H7 (cell line): Measurements from ENCODE around the gene BBS4. TPM values are rescaled to one million over a fixed set of nuclear protein-coding genes. Genes with fewer than 3 reads are reported as not detected.
"Not testable (repeated sequence)": the region's sequence is repeated elsewhere in the genome, so short reads cannot be mapped to it uniquely, and the experiment has no call there.

Source experiments
- DNase-seq: peaks from one replicate; pipeline ENCODE4 v3.0.0; 2012
- H3K27me3 ChIP-seq: 2 replicates; pipeline ENCODE4 v1.6.0; 2011; ENCODE audit warnings: mild to moderate bottlenecking, low read length; ENCODE audit not compliant: control insufficient read depth, insufficient read depth
- H3K36me3 ChIP-seq: replicated peaks from 2 replicates; pipeline ENCODE4 v1.5.1; 2011; ENCODE audit warnings: low read length; ENCODE audit not compliant: control insufficient read depth, insufficient read depth
- H3K4me3 ChIP-seq: 2 replicates; pipeline ENCODE4 v1.5.1; 2011; ENCODE audit warnings: low read depth, mild to moderate bottlenecking, control low read depth, low read length, moderate library complexity; ENCODE audit not compliant: insufficient read depth
- total RNA-seq: library from RNA; depleted of rRNA; stranded (reverse); fragments of >200 nt; shearing (Covaris generic); gene quantifications from 2 replicates; pipeline ENCODE4 v1.2.3, GENCODE V29; 2014; rRNA removed

Gene BBS4, protein sequence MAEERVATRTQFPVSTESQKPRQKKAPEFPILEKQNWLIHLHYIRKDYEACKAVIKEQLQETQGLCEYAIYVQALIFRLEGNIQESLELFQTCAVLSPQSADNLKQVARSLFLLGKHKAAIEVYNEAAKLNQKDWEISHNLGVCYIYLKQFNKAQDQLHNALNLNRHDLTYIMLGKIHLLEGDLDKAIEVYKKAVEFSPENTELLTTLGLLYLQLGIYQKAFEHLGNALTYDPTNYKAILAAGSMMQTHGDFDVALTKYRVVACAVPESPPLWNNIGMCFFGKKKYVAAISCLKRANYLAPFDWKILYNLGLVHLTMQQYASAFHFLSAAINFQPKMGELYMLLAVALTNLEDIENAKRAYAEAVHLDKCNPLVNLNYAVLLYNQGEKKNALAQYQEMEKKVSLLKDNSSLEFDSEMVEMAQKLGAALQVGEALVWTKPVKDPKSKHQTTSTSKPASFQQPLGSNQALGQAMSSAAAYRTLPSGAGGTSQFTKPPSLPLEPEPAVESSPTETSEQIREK
- 55.1 and 69.1 TPM in 2 replicates for total RNA-seq

DNA sequence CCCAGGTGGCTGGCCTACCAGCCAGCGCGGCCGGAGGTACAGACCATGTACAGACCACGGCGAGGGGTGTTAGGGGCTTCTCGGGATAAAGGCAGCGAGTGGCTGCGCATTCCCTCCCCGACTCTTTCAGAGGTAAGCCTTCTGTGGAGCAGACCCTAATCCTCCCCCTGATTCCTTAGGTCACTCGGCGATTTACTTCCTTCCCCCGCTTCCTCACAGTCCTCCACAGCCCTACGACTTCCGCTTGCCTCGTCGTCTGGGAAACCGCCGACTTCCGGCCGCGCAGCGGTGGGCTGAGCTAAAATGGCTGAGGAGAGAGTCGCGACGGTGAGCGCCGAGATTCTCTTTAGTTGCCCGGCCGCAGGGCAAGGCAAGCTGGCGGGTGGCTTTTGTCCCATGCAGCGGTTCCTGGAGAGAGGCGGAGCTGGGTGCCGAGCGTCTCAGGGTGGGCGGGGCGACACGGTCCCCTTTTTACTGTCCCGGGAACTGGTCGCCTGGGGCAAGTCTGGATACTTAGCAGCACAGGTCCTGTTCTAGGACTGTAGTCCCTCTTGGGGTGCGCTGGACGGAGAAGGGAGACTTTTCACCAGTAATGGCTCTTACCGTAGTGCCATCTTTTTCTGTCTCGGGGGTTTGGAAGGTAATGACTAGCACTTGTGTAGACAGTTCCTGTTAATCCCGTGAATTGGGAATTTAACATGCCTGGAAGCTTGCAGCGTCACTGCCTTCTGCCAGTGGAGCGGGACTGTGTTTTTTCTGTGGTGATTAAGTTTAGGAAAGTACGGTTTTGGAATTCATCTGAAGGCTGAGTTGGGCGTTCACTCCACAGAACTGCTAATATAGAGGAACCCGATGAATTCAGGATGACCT is at the start of gene BBS4, which contains the start of gene HIGD2B:
Gene BBS4 (plus strand): TSS at position 283 of the 870 bp plus-strand sequence. CDS start 21 bp downstream, at position 304.
Gene HIGD2B (minus strand): TSS at position 258 of the 870 bp plus-strand sequence. CDS start 9,808 bp downstream, outside the sequence.
- Histone ChIP-seq H3K36me3 (no peaks in the 10 kb centered on the region), H3K27me3 (no peaks in the 10 kb centered on the region), H3K4me3 (peak within 1 kb of the TSS; percentile 56)
- DNase-seq = peak; percentile 87

DNA sequence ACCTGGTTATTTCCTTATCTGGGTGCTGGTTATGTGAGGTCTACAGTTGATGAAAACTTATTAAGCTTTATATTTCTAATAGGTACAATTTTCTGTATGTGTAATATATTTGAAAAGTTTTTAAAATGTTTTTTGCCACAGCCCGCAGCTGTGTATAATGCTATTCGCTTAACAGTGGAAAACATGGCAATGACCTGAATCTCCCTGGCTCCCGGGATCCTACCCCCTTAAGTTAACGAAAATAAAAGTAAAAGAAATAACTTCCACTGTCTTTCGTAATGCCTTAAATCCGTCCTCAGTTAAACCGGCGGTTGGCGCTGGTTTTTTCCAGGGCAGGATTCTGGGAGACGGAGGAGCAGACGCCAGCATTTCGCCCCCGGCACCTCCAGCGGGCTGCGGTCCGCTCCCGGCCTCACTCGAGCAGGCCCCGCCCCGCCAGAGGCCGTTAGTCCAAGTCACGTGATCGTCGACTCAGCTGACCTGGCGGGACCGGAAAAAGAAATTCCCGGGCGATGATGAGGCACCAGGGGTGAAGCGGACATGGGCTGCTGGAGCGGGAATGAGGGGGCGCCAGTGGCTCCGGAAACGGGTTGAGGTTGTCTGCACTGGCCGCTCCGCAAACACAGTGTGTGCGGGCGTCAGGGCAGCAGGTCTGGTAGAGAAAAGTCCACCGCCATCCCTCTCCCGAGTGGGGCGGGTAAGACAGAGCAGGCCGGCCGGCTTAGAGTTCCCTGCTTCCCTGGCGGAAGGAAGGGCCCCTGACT is 49.3 kb upstream of the BBS4 start:
- not testable (repeated sequence) for DNase-seq, H3K36me3 ChIP-seq, H3K27me3 ChIP-seq
- H3K4me3 ChIP-seq = peak overlapping the region; percentile 32

DNA sequence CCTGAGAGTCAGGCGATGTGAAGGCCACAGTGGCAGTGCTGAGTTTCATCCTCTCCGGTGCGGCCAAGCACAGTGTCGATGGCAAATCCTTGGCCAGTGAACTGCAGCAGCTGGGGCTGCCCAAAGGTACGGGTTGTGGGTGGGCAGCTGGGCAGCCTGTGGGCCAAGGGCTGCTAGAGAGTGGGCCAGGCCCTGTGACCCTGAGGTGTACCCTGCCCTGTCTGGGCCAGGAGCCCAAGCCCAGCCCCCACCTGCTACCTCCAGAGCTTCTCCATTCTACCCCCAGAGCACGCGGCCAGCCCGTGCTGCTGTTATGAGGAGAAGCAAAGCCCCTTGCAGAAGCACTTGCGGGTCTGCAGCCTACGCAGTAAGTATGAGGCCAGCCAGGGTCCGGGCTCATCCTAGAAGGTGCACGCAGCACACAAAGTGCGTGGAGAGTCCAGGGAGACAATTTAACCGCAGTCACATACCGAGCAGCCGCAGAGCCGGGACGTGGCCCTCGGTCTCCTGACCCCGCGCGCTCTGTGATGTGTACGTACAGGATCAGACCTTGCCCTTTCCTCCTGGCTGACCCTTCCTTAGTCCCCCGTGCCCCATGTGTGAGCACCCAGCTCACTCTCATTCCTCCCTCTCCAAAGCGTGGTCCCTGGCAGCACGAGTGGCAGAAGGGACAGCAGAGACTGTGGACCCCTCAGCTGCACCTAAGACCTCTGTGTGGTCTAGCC is 46.1 kb upstream of the BBS4 start:
- not testable (repeated sequence) for DNase-seq, H3K27me3 ChIP-seq, H3K36me3 ChIP-seq, H3K4me3 ChIP-seq

DNA sequence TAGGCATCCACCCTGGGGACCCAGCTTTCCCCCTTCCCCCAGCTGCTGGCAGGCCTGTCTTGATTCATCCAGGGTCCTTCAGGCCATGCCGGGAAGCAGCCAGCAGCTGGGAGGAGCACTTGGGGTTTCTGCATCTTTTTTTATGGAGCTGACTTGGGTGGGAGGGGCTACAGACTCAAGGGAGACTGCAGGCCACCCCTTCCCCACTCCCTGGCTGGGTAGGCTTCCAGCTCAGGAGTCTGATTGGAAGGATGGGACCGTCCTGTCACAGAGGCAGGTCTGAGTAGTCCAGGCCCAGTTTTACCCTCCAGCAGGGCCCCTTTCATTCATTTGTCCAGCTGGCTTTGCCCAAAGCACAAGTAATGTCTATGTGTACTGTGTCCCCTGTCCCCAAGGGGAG is 43.7 kb upstream of the BBS4 start:
- H3K36me3 ChIP-seq, DNase-seq, H3K27me3 ChIP-seq, H3K4me3 ChIP-seq: not testable (repeated sequence)

DNA sequence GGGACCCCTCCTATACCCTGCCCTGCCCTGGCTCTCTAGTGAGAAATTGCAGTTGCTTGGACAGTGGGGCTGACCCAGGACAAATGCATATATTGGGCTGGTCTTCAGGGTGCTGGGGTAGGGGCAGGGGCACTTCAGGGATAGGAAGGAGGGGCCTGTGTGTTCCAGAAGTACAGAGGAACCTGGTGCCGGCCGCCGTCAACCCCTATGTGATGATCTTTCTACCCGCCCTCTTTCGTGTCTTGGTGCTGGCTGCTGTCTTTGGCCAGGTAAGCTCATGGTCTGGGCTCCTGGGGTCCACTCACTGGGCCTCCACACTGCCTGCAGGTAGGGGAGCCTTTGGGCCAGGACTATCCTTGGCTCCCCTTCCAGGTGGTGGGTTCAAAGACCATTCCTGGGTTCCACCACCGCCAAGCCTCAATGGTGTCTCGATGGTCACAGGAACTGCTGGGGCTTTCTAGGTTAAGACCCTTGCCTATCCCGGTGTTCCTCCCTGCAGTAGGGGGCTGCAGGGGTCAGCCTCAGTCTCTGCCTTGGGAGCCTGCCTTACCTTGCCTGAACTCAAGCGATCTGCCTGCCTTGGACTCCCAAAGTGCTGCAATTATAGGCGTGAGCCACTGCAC is 37.3 kb upstream of the BBS4 start:
- not testable (repeated sequence) for H3K4me3 ChIP-seq, H3K27me3 ChIP-seq, H3K36me3 ChIP-seq, DNase-seq

DNA sequence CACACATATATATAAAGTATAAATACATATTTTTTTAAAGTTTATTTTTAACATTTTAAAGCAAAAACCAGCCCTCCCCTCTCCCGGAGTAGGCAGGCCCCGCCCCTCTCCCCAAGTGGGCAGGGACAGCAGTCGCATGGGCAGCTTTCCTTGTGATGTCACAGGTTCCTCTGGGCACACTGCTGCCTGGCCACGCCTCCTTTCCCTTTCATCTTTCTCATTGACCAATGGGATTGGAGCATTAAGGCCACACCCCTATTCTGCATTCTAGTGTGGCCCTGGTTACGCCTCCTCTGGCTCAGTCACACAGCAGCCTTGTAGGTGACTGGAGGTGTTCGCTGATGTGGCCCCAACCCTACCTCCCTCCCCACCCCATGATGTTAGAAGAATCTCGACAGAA is 31.6 kb upstream of the BBS4 start, which contains the start of gene GOLGA6B:
Gene GOLGA6B (plus strand): TSS at position 301 of the 400 bp plus-strand sequence. CDS start 41 bp downstream, at position 342.
- not testable (repeated sequence) for DNase-seq, H3K4me3 ChIP-seq, H3K36me3 ChIP-seq, H3K27me3 ChIP-seq

DNA sequence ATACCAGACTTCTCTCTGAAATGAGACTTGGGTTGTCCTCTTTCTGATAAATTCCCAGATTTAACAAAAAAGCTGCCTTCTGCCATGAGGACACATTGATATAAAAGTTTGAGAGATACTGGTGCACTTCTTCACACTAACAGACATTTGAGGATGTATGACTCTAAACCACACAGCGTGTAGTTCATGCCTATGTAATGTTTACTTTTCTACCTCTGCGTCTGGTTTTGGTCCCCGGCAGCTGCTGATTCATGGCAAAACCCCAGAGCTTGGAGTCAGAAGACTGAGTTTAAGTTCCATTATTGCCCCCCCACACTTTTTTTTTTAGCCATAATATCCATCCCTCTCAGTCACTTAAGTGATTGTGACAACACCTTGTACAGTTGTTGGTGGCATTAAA is 30.0 kb upstream of the BBS4 start:
- not testable (repeated sequence) for H3K4me3 ChIP-seq, DNase-seq, H3K36me3 ChIP-seq, H3K27me3 ChIP-seq

DNA sequence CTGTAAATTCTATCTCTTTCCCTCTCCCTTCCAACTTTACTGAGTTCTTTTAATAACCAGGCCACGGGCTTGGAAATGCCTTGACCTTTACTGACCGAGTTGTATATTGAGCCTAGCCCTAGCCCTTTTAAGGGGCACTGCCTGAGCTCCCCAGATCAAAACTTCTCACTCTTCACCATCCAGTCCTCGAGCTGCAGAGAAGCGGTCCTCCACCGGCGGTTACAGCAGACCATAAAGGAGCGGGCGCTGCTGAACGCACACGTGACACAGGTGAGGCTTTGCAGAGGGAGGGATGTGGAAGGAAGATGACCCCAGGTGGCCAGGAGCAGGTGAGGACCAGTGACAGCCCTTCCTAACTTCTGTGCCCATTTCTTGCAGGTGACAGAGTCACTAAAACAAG is 24.9 kb upstream of the BBS4 start:
- not testable (repeated sequence) for H3K4me3 ChIP-seq, H3K27me3 ChIP-seq, H3K36me3 ChIP-seq, DNase-seq

DNA sequence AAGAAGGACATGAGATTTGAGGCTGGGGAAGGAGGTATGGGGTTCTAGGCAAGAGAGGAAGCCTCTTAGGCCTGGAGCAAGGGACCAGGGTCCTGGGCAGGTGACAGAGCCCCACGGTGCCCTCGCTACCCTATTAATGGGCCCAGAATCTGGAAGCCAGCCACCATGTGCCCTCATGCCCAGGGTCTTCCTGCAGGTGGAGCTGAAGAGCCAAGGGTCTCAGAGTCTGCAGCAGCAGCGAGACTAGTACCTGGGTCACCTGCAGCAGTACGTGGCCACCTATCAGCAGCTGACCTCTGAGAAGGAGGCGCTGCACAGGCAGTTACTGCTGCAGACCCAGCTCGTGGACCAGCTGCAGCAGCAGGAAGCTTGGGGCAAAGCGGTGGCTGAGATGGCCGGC is 22.1 kb upstream of the BBS4 start:
- not testable (repeated sequence) for H3K27me3 ChIP-seq, H3K4me3 ChIP-seq, H3K36me3 ChIP-seq, DNase-seq

DNA sequence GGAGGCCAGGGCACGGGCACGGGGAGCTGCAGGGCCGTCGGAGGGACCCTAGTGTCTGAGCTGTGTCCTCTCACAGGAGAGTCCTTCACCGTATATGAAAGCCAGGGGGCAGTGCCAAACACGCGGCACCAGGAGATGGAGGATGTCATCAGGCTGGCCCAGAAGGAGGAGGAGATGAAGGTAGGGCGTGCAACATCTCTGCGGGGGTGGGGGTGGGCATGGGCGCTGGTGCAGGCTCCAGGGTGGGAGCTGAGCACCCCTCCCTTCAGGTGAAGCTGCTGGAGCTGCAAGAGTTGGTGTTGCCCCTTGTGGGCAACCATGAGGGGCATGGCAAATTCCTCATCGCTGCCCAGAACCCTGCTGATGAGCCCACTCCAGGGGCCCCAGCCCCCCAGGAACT is 20.3 kb upstream of the BBS4 start:
- DNase-seq, H3K27me3 ChIP-seq, H3K4me3 ChIP-seq, H3K36me3 ChIP-seq: not testable (repeated sequence)

DNA sequence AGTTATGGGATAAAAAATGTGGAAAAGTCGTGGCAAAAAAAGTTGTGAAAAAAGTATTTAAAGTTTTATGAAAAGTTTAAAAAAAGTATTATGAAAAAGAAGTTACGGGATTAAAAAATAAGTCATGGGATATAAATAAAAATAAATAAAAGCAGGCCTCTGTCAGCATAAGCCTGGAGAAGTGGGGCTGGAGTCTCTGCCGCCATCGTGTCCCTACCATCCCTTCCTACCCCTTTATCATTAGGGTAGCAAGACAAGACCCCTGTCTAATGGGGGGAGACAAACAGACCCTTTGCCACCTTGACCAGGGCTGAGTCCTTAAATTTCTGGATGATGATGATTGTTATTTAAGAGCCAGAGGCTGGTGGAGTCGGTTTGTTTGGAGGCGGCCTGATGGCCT is 16.2 kb upstream of the BBS4 start:
- H3K27me3 ChIP-seq, H3K36me3 ChIP-seq, H3K4me3 ChIP-seq, DNase-seq: not testable (repeated sequence)

DNA sequence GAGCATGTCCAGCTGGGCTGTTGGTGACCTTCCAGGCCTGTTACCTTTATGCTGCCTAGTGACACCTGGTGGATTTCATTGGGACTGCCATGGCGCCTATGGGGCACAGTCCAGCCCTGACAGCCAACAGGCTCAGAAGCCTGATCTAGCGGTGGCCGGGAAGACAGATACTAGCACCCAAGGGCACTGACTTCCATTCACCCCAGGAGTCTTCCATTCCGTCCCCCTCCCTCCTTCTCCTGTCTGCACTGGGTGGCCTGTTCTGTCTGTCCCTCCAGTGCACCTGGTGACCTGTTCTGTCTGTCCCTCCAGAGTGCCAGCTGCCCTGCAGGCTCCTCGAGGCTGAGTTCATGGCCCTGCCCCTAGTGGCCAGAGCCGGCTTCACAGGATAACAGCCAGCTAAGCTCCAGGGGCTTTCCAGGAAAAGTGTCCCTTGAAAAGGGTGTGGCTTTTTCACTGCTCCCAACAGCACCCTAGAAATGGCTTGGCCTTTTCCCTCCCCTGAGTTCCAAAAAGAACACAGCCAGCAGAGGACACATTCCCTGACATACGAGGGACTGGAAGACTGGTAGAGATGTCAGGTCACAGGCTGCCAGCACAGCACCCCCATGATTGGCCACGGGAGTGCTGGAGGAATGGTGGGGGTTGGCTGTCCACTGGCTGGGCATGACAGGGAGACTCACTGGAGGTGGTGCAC is 15.2 kb upstream of the BBS4 start:
- H3K36me3 ChIP-seq, H3K27me3 ChIP-seq: not testable (repeated sequence)
- peak; percentile 76 for DNase-seq
- peak overlapping the region; percentile 20 for H3K4me3 ChIP-seq

DNA sequence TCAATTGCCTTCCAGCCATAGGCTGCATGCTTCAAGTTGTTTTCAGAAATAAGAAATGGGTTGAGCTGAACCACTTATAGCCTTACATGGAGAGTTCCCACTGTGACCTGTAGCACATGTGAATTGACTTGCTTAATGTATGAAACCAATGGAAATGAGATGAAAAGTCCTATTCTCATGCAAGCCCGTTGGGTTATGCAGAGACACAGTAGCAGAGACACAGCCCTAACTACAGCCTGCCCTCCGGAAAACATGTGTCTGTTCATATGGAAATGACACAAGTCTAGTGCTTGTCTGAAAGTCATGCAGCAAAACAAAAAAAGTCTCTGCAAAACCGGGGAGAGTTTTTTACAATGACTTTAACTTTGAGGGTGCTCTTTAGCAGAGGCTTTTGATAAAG is 14.5 kb upstream of the BBS4 start:
- no peak overlapping the region for H3K4me3 ChIP-seq
- peak; percentile 24 for DNase-seq
- H3K27me3 ChIP-seq = no peaks in the 10 kb centered on the region
- H3K36me3 ChIP-seq = no peaks in the 10 kb centered on the region
